Endometrial microvascular endothelial cells (primary cell): ENCODE measurements around the gene SLX1A. TPM values are rescaled to one million over a fixed set of nuclear protein-coding genes. Genes with fewer than 3 reads are reported as not detected.
"Not testable (repeated sequence)": the region's sequence is repeated elsewhere in the genome, so short reads cannot be mapped to it uniquely, and the experiment has no call there.

Experiments used
- in situ Hi-C: cut with HindIII; loops from 2 replicates; pipeline ENCODE4 v1.10.0; 2017; ENCODE audit warnings: low sequenced_read_pairs, low pct_unique_long_range_greater_than_20kb; ENCODE audit errors: inconsistent ontology term
- total RNA-seq: library from RNA; depleted of rRNA; stranded (reverse); fragments of >200 nt; gene quantifications from one replicate; pipeline ENCODE4 v1.2.3, GENCODE V29; 2015; ENCODE audit errors: inconsistent ontology term

SLX1A gene
- total RNA-seq, 1 donor from 2014 or later: 57.4 TPM

DNA sequence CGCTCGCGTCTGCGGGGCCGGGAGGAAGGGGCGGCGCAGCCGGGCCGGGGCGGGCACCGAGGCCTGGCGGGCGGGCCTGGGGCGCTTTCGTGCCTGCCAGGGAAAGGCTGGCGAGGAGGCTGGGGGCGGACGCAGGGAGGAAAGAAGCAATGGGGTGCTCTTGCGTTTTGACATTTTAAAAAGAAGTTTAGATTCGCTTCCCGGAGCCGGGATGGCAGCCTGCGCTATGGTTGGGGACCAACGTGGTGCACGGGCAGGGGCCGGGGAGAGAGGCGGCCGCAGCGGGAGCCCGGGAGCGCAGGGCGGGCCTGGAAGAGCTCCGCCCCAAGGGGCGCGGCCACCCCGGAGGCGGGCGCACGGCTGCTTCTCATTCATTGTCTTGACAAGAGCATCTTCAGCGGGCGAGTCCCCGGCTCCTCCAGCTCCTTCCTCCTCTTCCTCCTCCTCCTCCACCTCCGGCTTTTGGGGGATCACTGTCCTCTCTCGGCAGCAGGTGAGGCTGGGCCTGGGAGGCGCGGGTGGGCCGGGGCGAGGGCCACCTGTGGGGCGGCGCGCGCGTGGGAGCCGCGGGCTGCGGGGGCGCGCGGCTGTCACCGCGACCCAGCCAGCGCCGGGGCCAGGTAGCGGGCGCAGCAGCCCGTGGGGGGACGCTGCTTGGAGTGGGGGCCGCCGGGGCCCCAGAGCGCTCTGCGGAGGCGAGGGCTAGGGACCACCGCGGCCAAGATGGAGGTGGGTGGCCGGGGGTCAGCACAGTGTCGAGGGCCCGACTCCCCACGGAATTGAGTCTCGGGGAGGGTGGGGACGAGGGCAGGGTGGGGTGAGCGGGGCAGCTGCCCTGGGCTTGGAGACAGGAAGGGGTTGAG is 10.2 kb upstream of the SLX1A start, which contains the start of gene CORO1A:
Gene CORO1A, plus strand, starts transcription at position 370 of the 863 bp plus-strand sequence. CDS start 1,608 bp downstream, outside the sequence.
- in situ Hi-C loops: no loop called here

DNA sequence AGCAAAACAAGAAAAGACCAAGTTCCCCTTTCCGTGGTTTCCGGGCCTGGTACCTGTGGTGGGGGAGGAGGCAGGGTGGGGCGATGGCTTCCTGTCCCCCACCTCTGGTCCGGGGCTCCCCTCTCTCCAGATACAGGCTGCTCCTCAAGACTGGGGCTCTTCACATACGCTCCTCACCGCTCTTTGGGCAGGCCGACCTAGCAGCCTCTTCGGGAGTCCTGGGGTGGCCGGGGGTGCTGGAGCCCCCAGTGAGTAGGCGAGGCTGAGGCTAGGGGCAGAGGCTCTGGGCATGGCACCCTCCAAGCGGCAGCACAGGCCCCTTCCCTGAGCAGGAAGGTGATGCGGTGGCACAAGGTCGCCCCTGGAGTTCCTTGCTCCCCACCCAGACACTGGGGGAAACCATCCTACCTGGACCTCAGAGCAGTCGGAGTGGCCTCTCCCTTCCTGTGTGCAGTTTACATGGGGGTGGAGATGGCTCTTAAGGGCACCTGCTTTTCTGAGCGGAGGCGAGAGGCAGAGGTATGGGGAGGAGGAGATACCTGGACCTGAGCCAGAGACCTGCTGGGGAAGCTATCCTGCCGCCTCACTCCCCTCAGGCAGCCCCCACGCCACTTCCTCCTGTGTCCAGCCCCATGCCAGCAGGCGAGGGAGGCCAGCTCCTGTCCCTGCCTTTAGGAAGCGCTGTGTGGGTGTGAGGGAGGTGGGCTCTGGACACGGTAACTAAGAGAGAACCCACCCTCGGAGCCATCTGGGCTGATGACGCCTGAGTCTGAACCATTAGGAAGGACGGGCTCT is 9.4 kb upstream of the SLX1A start:
- in situ Hi-C loops: no loop called here

DNA sequence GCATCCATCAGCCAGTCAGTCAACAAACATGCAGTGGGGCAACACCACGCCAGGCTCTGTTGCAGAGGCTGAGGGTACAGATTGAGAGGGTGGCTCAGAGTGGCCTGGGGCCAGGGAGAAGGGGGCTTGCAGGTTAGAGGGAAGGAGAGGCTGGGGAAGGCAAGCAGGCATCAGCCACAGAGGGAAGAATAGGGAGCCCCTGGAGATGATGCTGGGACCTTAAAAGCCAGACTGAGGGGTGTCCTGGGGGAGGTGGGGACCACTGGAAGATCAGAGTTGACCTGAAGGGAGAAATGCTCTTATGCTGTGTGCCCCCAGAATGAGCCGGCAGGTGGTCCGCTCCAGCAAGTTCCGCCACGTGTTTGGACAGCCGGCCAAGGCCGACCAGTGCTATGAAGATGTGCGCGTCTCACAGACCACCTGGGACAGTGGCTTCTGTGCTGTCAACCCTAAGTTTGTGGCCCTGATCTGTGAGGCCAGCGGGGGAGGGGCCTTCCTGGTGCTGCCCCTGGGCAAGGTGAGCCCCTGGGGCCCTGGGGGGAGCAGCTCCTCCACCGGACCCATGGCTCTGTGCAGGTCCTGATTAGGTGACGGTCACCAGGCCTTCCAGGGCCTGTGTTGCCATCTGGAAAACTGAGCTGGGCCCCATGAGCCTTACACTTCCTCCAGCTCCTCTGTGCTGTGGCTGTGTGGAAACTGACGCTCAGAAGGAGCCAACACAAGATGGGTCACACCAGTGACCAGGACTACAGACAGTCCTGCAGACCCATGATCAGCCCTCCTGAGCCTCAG is 8.6 kb upstream of the SLX1A start:
- in situ Hi-C loops: no loop called here

DNA sequence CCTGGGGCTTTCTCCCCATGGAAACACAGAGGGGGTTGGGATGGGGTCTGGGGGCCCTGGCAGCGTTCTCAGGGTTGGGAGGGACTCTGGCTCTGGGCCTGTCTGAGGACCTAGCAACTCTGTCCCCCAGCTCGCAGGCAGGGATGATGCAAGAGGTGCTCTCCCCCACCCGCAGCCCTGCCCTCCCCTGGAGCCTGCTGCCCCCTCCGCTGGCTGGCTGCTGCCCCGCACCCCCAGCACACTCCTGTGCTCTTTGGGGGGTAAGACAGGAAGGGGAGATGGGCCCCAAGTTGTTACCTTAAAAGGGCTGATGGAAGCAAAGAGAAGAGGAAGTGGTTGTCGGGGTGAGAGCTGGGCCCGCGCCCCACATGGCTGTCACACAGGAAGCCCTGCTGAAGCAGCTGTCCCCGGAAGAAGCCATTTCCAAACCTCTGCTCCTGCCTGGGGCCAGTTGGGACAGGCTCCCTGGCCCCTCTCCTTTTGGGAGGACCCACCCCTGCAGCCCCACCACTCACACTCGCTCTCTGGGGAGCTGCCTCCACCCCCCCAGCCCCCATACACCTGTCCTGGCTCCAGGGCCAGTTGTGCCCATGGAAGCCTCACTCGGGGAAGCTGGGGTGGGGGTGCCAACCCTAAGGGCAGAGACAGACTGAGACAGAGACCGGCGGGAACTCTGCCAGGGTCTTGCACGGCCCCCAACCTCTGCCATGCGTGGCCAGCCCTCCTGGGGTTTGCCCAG is 7.8 kb upstream of the SLX1A start:
- in situ Hi-C loops: no loop called here

DNA sequence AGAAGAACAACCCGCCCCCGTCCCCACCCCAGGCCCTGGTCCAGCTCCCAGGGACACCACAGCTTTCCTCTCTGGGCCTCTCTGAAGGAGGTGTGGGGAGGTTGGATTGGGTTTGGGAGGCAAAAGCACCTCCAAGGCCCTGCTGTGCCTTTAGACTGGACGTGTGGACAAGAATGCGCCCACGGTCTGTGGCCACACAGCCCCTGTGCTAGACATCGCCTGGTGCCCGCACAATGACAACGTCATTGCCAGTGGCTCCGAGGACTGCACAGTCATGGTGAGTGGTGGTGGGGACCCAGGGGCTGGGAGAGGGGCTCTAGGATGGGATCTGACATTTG is 7.3 kb upstream of the SLX1A start:
- in situ Hi-C loops: no loop called here

DNA sequence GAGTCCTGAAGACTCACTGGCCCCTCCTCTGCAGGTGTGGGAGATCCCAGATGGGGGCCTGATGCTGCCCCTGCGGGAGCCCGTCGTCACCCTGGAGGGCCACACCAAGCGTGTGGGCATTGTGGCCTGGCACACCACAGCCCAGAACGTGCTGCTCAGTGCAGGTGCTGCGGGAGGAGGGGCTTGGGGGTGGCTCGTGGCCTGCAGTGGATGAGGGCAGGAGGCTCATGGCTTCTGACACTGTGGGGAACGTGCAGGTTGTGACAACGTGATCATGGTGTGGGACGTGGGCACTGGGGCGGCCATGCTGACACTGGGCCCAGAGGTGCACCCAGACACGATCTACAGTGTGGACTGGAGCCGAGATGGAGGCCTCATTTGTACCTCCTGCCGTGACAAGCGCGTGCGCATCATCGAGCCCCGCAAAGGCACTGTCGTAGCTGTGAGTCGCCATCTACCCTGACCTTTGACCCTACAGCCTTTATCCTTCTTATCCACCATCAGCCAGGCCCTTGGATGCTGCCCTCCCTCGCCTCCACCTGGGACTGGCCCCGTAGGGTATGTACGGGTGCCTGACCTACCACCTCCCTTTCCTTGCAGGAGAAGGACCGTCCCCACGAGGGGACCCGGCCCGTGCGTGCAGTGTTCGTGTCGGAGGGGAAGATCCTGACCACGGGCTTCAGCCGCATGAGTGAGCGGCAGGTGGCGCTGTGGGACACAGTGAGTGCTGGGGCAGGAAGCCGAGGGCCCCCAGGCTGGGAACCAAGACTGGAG is 6.7 kb upstream of the SLX1A start:
- in situ Hi-C loops: no loop called here

DNA sequence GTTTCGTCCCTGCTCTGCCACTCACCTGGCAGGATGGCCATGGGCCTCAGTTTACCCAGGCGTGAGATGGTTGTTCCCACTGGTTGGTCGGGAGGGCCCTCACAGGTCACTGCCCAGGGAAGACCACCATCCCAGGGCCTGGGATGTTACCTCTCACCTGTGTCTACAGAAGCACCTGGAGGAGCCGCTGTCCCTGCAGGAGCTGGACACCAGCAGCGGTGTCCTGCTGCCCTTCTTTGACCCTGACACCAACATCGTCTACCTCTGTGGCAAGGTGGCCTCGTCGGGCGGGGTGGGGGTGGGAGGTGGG is 6.2 kb upstream of the SLX1A start:
- in situ Hi-C loops: no loop called here

DNA sequence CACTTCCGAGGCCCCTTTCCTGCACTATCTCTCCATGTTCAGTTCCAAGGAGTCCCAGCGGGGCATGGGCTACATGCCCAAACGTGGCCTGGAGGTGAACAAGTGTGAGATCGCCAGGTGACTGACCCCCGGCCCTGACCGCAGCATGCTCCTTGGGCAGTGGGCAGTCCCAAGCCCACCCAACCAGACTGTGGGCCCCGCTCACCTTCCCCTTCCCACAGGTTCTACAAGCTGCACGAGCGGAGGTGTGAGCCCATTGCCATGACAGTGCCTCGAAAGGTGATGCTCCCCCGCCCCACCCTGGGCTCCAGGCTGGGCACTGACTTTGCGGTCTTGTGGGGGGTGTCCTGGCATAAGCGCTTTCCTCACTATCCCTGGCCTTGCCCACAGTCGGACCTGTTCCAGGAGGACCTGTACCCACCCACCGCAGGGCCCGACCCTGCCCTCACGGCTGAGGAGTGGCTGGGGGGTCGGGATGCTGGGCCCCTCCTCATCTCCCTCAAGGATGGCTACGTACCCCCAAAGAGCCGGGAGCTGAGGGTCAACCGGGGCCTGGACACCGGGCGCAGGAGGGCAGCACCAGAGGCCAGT is 5.6 kb upstream of the SLX1A start:
- in situ Hi-C loops: no loop called here

DNA sequence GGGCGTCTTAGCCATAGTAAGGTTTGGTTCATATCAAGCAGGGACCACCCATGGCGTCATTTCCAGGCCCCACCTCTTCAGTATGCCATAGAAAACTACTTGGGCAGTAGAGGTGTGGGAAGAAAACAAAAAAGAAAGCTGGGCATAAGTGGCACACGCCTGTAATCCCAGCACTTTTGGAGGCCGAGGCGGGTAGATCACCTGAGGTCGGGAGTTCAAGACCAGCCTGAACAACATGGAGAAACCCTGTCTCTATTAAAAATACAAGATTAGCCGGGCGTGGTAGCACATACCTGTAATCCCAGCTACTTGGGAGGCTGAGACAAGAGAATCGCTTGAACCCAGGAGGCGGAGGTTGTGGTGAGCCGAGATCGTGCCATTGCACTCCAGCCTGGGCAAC is 2.5 kb upstream of the SLX1A start:
- in situ Hi-C loops: not testable (repeated sequence)

DNA sequence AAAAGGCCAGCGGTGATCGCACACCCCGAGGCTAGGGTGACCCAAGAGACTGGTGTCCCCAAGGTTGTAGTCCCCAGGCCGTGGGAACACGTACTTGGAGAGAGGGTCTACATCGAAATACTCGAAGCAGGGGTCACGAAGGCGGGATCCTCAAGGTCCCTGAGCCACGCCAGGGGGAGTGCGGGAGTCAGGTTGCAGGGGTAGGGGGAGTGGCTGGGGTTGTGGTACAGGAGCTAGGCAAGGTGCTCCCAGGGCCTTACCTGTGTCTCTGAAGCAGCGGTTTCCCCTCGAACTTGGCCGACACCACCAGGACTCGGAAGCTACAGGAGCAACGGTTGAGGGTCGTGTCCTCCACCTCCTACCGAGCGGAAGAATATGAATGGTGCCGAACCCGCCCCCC is 577 bp upstream of the SLX1A start:
- in situ Hi-C loops: not testable (repeated sequence)

DNA sequence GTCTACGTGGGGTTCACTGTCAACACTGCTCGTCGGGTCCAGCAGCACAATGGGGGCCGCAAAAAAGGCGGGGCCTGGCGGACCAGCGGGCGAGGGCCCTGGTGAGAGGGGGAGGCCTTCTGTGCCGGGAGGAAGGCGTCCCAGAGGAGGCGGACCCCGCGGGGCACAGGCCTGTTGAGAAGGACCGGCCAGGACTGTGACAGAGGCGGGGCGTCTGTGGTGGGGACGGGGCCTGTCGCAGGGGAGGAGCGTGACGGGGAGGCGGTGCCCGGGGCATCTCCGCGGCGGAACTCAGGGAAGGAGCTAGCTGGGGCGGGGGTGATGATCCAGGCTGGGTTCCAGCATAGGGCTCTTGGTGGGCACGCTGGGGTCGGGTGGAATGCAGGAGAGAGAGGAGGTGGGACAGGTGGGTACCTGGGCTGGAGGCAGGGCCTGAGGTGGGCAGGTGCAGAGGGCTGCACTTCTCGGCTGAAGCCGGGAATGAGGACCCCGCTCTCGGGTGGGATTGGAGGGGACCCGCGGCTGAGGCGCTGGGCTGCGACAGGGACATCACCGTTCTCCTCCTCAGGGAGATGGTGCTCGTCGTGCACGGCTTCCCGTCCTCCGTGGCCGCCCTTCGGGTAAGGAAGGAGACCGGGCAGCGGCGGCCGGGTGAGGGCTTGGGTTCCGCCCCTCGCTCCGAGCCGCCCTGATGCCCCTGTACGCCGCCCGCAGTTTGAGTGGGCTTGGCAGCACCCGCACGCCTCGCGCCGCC is 674 bp downstream of the SLX1A start:
- in situ Hi-C loops: not testable (repeated sequence)

DNA sequence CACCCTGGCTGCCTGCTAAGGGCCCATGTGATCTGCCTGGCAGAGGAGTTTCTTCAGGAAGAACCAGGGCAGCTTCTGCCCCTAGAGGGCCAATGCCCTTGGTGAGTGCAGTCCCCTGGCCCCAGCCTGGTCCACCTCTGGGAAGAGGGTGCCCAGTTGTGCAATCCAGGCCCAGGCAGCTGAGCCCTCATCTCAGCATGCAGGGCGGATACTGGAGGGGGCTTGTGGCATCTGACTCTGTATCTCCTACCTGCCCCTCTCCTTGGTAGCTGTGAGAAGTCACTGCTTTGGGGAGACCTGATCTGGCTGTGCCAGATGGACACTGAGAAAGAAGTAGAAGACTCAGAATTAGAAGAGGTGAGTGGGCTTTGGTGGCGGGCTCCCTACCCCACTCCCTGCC is 3.3 kb downstream of the SLX1A start:
- in situ Hi-C loops: not testable (repeated sequence)

DNA sequence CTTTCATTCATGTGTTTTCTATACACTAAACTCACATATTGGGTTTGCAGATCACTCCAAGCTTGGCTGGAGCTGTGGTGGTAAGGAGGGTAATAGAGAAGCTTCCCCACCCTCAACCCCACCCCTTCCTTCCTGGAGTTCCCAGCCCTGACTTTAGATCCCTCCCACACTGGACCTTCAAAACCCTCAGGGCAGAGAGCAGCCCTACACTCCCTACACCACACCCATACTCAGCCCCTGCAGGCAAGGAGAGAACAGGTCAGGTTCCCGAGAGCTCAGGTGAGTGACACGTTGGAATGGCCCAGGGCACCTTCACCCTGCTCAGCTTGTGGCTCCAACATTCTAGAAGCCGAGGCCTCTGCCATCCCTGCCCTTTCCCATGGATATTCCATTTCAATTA is 5.4 kb downstream of the SLX1A start, which contains the start of gene SULT1A3:
Gene SULT1A3, plus strand, starts transcription at position 207 of the 400 bp plus-strand sequence. CDS start 1,474 bp downstream, outside the sequence.
- in situ Hi-C loops: not testable (repeated sequence)

DNA sequence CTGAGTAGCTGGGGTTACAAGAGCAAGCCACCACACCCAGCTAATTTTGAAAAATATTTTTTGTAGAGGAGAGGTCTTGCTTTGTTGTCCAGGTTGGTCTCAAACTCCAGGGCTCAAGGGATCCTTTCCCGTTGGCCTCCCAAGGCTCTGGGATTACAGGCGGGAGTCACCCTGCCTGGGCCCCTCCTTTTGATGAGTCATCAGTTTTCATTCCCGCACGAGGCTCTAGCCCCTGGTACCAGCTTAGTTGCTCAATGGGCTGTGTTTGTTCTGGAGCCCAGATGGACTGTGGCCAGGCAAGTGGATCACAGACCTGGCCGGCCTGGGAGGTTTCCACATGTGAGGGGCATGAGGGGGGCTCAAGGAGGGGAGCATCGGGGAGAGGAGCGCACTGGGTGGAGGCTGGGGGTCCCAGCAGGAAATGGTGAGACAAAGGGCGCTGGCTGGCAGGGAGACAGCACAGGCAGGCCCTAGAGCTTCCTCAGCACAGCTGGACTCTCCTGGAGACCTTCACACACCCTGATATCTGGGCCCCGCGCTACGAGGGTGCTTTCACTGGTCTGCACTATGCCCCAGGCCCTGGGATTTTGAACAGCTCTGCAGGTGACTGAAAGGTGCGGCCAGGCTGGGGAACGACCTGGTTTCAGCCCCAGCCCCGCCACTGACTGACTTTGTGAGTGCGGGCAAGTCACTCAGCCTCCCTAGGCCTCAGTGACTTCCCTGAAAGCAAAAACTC is 6.1 kb downstream of the SLX1A start:
- in situ Hi-C loops: not testable (repeated sequence)

DNA sequence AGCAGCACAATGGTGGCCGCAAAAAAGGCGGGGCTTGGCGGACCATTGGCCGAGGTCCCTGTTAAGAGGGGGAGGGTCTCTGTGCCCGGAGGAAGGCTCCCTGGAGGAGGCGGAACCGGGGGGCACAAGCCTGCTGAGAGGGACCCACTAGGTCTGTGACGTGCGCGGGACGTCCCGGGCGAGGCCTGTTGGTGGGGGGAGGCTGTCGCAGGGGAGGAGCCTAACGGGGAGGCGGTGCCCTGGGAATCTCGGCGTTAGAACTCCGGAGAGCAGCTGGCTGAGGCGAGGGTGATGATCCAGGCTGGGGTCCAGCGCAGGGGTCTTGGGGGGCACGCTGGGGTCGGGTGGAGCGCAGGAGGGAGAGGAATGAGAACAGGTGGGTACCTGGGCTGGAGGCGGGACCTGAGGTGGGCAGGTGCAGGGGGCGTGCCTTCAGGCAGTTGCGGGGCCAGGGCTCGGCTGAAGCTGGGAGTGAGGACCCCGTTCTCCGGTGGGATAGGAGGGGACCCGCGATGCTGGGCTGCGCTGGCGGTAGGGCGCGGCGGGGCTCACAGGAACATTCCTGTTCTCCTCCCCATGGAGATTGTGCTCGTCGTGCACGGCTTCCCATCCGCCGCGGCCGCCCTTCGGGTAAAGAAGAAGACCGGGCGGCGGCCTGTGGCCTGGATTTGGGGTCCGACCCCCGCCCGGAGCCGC is 12.0 kb downstream of the SLX1A start:
- in situ Hi-C loops: not testable (repeated sequence)

DNA sequence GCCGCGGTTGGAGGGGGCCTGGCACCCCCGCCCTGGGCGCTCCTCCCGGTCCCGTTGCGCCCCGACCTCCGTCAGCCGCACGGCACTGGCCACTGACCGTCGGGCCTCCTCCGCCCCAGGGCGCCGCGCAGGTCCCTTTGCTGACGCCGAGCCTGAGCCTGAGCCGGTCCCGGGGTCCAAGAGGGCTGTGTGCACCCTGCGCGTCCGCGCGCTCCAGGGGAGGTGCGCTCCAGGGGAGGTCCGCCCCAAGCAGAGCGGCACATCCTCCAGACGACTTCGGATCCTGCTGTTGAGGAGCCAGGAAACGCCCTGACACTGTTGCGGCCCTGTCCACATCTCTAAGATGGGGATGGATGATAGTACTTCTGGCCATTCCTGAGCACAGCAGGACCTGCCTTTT is 12.6 kb downstream of the SLX1A start:
- in situ Hi-C loops: not testable (repeated sequence)
